Neural cell (in vitro differentiated cells): Measurements from ENCODE around the gene STAU1.

ENCODE experiments used
- CTCF ChIP-seq: fragments of 450-650 bp; IDR thresholded peaks from 2 replicates; pipeline ENCODE4 v1.5.1; 2014; ENCODE audit warnings: antibody characterized with exemption, mild to moderate bottlenecking, moderate library complexity; ENCODE audit not compliant: poor library complexity, severe bottlenecking
- EZH2 ChIP-seq: fragments of 200-600, 300-800 bp; shearing (Covaris generic), sonication (generic); IDR thresholded peaks from 2 replicates; pipeline ENCODE4 v1.6.1; 2014; ENCODE audit warnings: antibody characterized with exemption, low read length, borderline replicate concordance, mild to moderate bottlenecking; ENCODE audit not compliant: insufficient read depth, poor library complexity, severe bottlenecking
- POLR2AphosphoS5 ChIP-seq: IDR thresholded peaks from 2 replicates; pipeline ENCODE4 v1.6.1; 2012
- REST ChIP-seq: IDR thresholded peaks from 2 replicates; pipeline ENCODE4 v1.6.1; 2012; ENCODE audit warnings: borderline replicate concordance
- TAF1 ChIP-seq: IDR thresholded peaks from 2 replicates; pipeline ENCODE4 v1.6.1; 2012; ENCODE audit warnings: low read depth

GRCh38 chr20:49165611-49166010 is 22.5 kb downstream of the STAU1 start:
- TF ChIP-seq CTCF (no peak), REST (no peak), POLR2AphosphoS5 (no peak), EZH2 (no peak), TAF1 (no peak)
